NCI-H524 treated with DMSO at 0.1 percent for 48 hours (cell line): ENCODE results near the gene LYRM4.

Source experiments
- DNase-seq: peaks from one replicate; lab custom pipeline; 2025; lab: John Stamatoyannopoulos, UW

Gene LYRM4

GRCh38 chr6:5280920-5281319 is 20.2 kb upstream of the LYRM4 start:
- DNase-seq: no peak

- no peak for DNase-seq
Observed at GRCh38 chr6:5279891-5280338, 19.2 kb upstream of the LYRM4 start.

GRCh38 chr6:5278565-5279120 is 17.9 kb upstream of the LYRM4 start:
- DNase-seq: no peak

- DNase-seq: no peak
Observed at GRCh38 chr6:5278047-5278446, 17.3 kb upstream of the LYRM4 start.

- no peak for DNase-seq
Observed at GRCh38 chr6:5277589-5277988, 16.8 kb upstream of the LYRM4 start.

GRCh38 chr6:5276581-5276980 is 15.8 kb upstream of the LYRM4 start:
- DNase-seq: no peak

GRCh38 chr6:5275497-5275896 is 14.7 kb upstream of the LYRM4 start:
- DNase-seq: no peak

- no peak for DNase-seq
Observed at GRCh38 chr6:5274231-5274630, 13.5 kb upstream of the LYRM4 start.

- DNase-seq: no peak
Observed at GRCh38 chr6:5271926-5272325, 11.2 kb upstream of the LYRM4 start.

GRCh38 chr6:5270093-5270680 is 9.4 kb upstream of the LYRM4 start:
- DNase-seq: no peak

GRCh38 chr6:5266423-5266822 is 5.7 kb upstream of the LYRM4 start:
- DNase-seq: no peak

GRCh38 chr6:5261545-5262109 is 877 bp upstream of the LYRM4 start:
- no peak for DNase-seq

GRCh38 chr6:5260111-5260620 is 584 bp downstream of the LYRM4 start:
- no peak for DNase-seq

GRCh38 chr6:5259428-5259827 is 1.3 kb downstream of the LYRM4 start:
- no peak for DNase-seq

GRCh38 chr6:5257400-5257799 is 3.4 kb downstream of the LYRM4 start:
- no peak for DNase-seq

GRCh38 chr6:5256952-5257351 is 3.8 kb downstream of the LYRM4 start:
- no peak for DNase-seq

GRCh38 chr6:5250911-5251310 is 9.8 kb downstream of the LYRM4 start:
- no peak for DNase-seq

GRCh38 chr6:5250451-5250850 is 10.3 kb downstream of the LYRM4 start:
- DNase-seq: no peak

GRCh38 chr6:5249451-5250122 is 11.2 kb downstream of the LYRM4 start:
- DNase-seq: no peak

GRCh38 chr6:5248302-5249098 is 12.2 kb downstream of the LYRM4 start:
- no peak for DNase-seq

GRCh38 chr6:5247201-5247600 is 13.5 kb downstream of the LYRM4 start:
- DNase-seq: no peak
